Measurements from ENCODE around the gene RDM1. TPM values are rescaled to one million over a fixed set of nuclear protein-coding genes. Genes with fewer than 3 reads are reported as not detected.

RDM1 gene
- total and polyA plus RNA-seq, 2 of the 4 experiments (the other 2 are of a cell fraction): 0.18 TPM; not detected in 1

GRCh38 chr17:35903451-35903850 lies 27.1 kb downstream of the RDM1 start:
- H2BK120ac ChIP-seq (ENCODE audit: low read depth, low read length): no peak overlapping the region
- BruUV-seq (replicated peaks): no TSS peak
- intact Hi-C loops (cut with micrococcal nuclease) (no loop called here), dilution Hi-C loops (cut with HindIII; ENCODE audit: low sequenced_read_pairs, unreplicated experiment) (no loop called here), in situ Hi-C loops (cut with MboI; ENCODE audit: low sequenced_read_pairs) (no loop called here)
- H4K5ac ChIP-seq (ENCODE audit: low read depth, low read length): no peak overlapping the region
- H2BK20ac ChIP-seq (ENCODE audit: low read depth, low read length): no peak overlapping the region
- peaks cover 4% of the 10 kb centered on the region for H3K27me3 ChIP-seq (ENCODE audit: control insufficient read depth, insufficient read depth, low read length)
- no CpG with 5 or more reads among the region's 5 CpGs for WGBS, 2 experiments (ENCODE audit: extremely low coverage in 2 of 2, insufficient read length in 1 of 2)
- no peak overlapping the region for H2BK15ac ChIP-seq (ENCODE audit: low read depth, low read length)
- H3K56ac ChIP-seq (ENCODE audit: extremely low read depth, insufficient read depth, low read length): no peak overlapping the region
- no peak overlapping the region for H4K8ac ChIP-seq (ENCODE audit: low read depth in 2 of 2, low read length in 2 of 2)
- H3K4me1 ChIP-seq (ENCODE audit: control insufficient read depth, insufficient read depth, low read length): no peaks in the 10 kb centered on the region
- no peak overlapping the region for H3K9ac ChIP-seq (ENCODE audit: low read depth, low read length)
- no peaks in the 10 kb centered on the region for H3K36me3 ChIP-seq (ENCODE audit: control insufficient read depth, insufficient read depth, low read length)
- no peak overlapping the region for H2AK9ac ChIP-seq (replicated peaks; ENCODE audit: low read depth, low read length, poor library complexity)
- H3K4me3 ChIP-seq (ENCODE audit: insufficient read depth, low read depth, low read length): no peak overlapping the region
- H4K91ac ChIP-seq (ENCODE audit: insufficient read depth, low read depth, low read length): no peak overlapping the region
- no peak overlapping the region for H3K18ac ChIP-seq (ENCODE audit: low read depth, low read length)
- H3K27ac ChIP-seq (ENCODE audit: insufficient read depth, low read length): no peak overlapping the region
- H2AK5ac ChIP-seq (ENCODE audit: low read depth, low read length): no peak overlapping the region
- H3K4me2 ChIP-seq (ENCODE audit: low read depth, low read length): no peak overlapping the region
- ChIA-PET CTCF (no interaction called here), POLR2A (ENCODE audit: unreplicated experiment) (no interaction called here)
- no peak overlapping the region for H2AFZ ChIP-seq (replicated peaks; ENCODE audit: low read length, poor library complexity)
- no peaks in the 10 kb centered on the region for H3K79me1 ChIP-seq (ENCODE audit: low read depth in 1 of 2, low read length in 2 of 2)
- no peaks in the 10 kb centered on the region for H3K9me1 ChIP-seq (ENCODE audit: insufficient read depth, low read length)
- H3K23ac ChIP-seq (ENCODE audit: low read depth, low read length): no peak overlapping the region
- no peak overlapping the region for H2BK5ac ChIP-seq (ENCODE audit: low read depth, low read length, poor library complexity, severe bottlenecking)
- no peak overlapping the region for H3K4ac ChIP-seq (ENCODE audit: low read depth, low read length)
- H4K20me1 ChIP-seq (ENCODE audit: insufficient read depth, low read length): no peaks in the 10 kb centered on the region
- no peak for ATAC-seq (ENCODE audit: low read depth)
- H3K14ac ChIP-seq (replicated peaks; ENCODE audit: low read depth, low read length): no peak overlapping the region
- DNase-seq: no peak
- TF ChIP-seq RAD21 (IDR thresholded peaks at IDR 0.05; ENCODE audit: low read length): no peak
- no peak for TF ChIP-seq FOS (IDR thresholded peaks at IDR 0.05; ENCODE audit: low read depth, low read length)
- TF ChIP-seq NFE2L2 (IDR thresholded peaks at IDR 0.05; ENCODE audit: low read depth, low read length): no peak
- no peak for TF ChIP-seq SMC3 (IDR thresholded peaks at IDR 0.05; ENCODE audit: low read depth, low read length)
- no peak for TF ChIP-seq ELK1 (IDR thresholded peaks at IDR 0.05; ENCODE audit: borderline replicate concordance, low read depth, low read length)
- TF ChIP-seq MAFK (IDR thresholded peaks at IDR 0.05; ENCODE audit: low read depth, low read length): no peak
- TF ChIP-seq USF2 (IDR thresholded peaks at IDR 0.05; ENCODE audit: low read depth, low read length): no peak
- H3K9me3 ChIP-seq (ENCODE audit: control insufficient read depth, insufficient read depth, low read length): no peaks in the 10 kb centered on the region
